ENCODE measurements around the gene SGK1.

DNA sequence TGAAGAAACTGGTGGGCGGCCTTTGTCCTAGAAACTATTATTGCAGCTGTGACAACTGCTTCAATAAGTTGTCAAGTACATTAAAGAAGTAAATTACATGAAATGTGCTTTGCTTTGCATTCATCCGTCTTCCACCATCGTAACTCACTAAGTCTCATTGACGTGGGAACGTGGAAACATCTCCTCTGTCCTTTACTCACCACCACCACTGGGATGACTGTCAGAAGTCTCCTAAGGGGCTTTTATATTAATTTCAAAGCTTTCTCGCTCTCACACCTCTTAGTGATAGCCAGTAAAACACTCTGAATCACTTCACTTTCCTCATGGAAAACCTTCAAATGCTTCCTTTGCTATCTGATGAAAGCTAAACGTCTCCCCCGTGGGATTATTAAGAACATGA, 153.6 kb downstream of the SGK1 start:
- TF ChIP-seq TAF1 (IDR thresholded peaks at IDR 0.05; ENCODE audit: low read depth, low read length): no peak
- no peak for TF ChIP-seq POLR2A (IDR thresholded peaks at IDR 0.05; ENCODE audit: low read depth, low read length)
- no peak for TF ChIP-seq POLR2AphosphoS5 (IDR thresholded peaks at IDR 0.05; ENCODE audit: low read depth, low read length)
- TF ChIP-seq PAX5 (IDR thresholded peaks at IDR 0.05; ENCODE audit: insufficient read depth, low read length, severe bottlenecking): no peak
- TF ChIP-seq SPI1 (IDR thresholded peaks at IDR 0.05; ENCODE audit: low read depth, low read length): no peak
- no peak for TF ChIP-seq POU2F2 (IDR thresholded peaks at IDR 0.05; ENCODE audit: low read depth, low read length)
